GM12878 (cell line): Measurements from ENCODE around the gene RETSAT.

Source experiments
- CTCF ChIP-seq, 3 experiments: IDR thresholded peaks in 2 of 3; conservative IDR thresholded peaks in 1 of 3; 2 replicates each; pipeline ENCODE4 v1.5.1; 2011; ENCODE audit warnings: low read depth in 3 of 3, low read length in 3 of 3, mild to moderate bottlenecking in 3 of 3, control low read depth in 2 of 3, moderate library complexity in 2 of 3, inconsistent platforms in 1 of 3, mixed read lengths in 1 of 3; ENCODE audit not compliant: control insufficient read depth in 2 of 3, insufficient read depth in 1 of 3; ENCODE audit errors: extremely low read depth in 1 of 3
- EZH2 ChIP-seq: IDR thresholded peaks from 2 replicates; pipeline ENCODE4 v1.6.1; 2012; ENCODE audit warnings: low read depth, mild to moderate bottlenecking, control low read depth, inconsistent platforms, low read length, borderline replicate concordance; ENCODE audit not compliant: control insufficient read depth
- SP1 ChIP-seq: IDR thresholded peaks from one replicate; pipeline ENCODE4 v1.6.1; 2011; ENCODE audit warnings: low read depth, low read length
- ZBTB33 ChIP-seq: fragments of 450-650 bp; IDR thresholded peaks from 2 replicates; pipeline ENCODE4 v1.6.1; 2017; ENCODE audit warnings: mild to moderate bottlenecking

- TF ChIP-seq CTCF (IDR thresholded peaks at IDR 0.05 in 2 of 3, conservative IDR thresholded peaks at IDR 0.05 in 1 of 3; ENCODE audit: control insufficient read depth in 2 of 3, extremely low read depth in 1 of 3, insufficient read depth in 1 of 3, low read depth in 3 of 3, low read length in 3 of 3) (no peak), EZH2 (no peak), SP1 (no peak), ZBTB33 (no peak)
These were observed 43.6 kb upstream of the RETSAT start for GRCh38 chr2:85397925-85398331.
